HepG2 (cell line): ENCODE results near the gene GP1BA. TPM values are rescaled to one million over a fixed set of nuclear protein-coding genes. Genes with fewer than 3 reads are reported as not detected.

Experiments
- ASH2L ChIP-seq: fragments of 300-600, 200-600 bp; sonication (generic); IDR thresholded peaks from 2 replicates; pipeline ENCODE4 v1.7.0; 2017; ENCODE audit warnings: low read depth, mild to moderate bottlenecking, moderate library complexity, mixed read lengths, low read length; ENCODE audit not compliant: insufficient read length
- DZIP1 ChIP-seq: sonication (generic); formaldehyde crosslinking; IDR thresholded peaks from 2 replicates; pipeline ENCODE4 v1.5.0; 2020; ENCODE audit warnings: mild to moderate bottlenecking, missing genetic modification reagents
- ESRRA ChIP-seq: sonication (generic); formaldehyde crosslinking; IDR thresholded peaks from 2 replicates; pipeline ENCODE4 v1.5.1; 2020; ENCODE audit warnings: mild to moderate bottlenecking, low read depth, missing genetic modification reagents
- GMEB2 ChIP-seq: IDR thresholded peaks from 2 replicates; pipeline ENCODE4 v1.6.1; 2016; ENCODE audit warnings: missing biosample characterization, missing genetic modification reagents, low read depth
- IRF9 ChIP-seq: sonication (generic); formaldehyde crosslinking; IDR thresholded peaks from 2 replicates; pipeline ENCODE4 v1.8.0; 2022; ENCODE audit warnings: missing genetic modification reagents, mild to moderate bottlenecking, borderline replicate concordance
- LCORL ChIP-seq, 2 experiments: fragments of 450-650 bp in 1 of 2; sonication (generic) in 1 of 2; formaldehyde crosslinking in 1 of 2; IDR thresholded peaks; 2 replicates each; pipeline versions ENCODE4 v1.5.0 to v1.6.1; 2017 to 2020; ENCODE audit warnings: antibody characterized with exemption in 1 of 2, missing genetic modification reagents in 1 of 2
- MAZ ChIP-seq, 2 experiments: sonication (generic) in 1 of 2; formaldehyde crosslinking in 1 of 2; IDR thresholded peaks; 2 replicates each; pipeline versions ENCODE4 v1.5.0 to v1.6.1; 2012 to 2020; ENCODE audit warnings: low read depth in 2 of 2, mild to moderate bottlenecking in 2 of 2, borderline replicate concordance in 1 of 2, improper control_type of control experiment in 1 of 2, low read length in 1 of 2, missing genetic modification reagents in 1 of 2, moderate library complexity in 1 of 2
- MXD4 ChIP-seq: IDR thresholded peaks from 2 replicates; pipeline ENCODE4 v1.6.1; 2016; ENCODE audit warnings: mild to moderate bottlenecking, missing biosample characterization, missing genetic modification reagents
- NFIC ChIP-seq: IDR thresholded peaks from 2 replicates; pipeline ENCODE4 v1.6.1; 2012; ENCODE audit warnings: mild to moderate bottlenecking, low read length, inconsistent platforms
- NONO ChIP-seq, 2 experiments: fragments of 450-650 bp in 1 of 2; sonication (generic) in 1 of 2; formaldehyde crosslinking in 1 of 2; IDR thresholded peaks in 1 of 2; conservative IDR thresholded peaks in 1 of 2; 2 replicates each; pipeline versions ENCODE4 v1.6.1 to v1.8.0; 2017 to 2022; ENCODE audit warnings: mild to moderate bottlenecking in 1 of 2, missing genetic modification reagents in 1 of 2, moderate library complexity in 1 of 2
- ZBTB25 ChIP-seq: IDR thresholded peaks from 2 replicates; pipeline ENCODE4 v1.6.1; 2018; ENCODE audit warnings: missing genetic modification reagents
- ZHX1 ChIP-seq: sonication (generic); formaldehyde crosslinking; IDR thresholded peaks from 2 replicates; pipeline ENCODE4 v1.8.1; 2022; ENCODE audit warnings: low read depth, mild to moderate bottlenecking, missing genetic modification reagents
- ZNF33B ChIP-seq: sonication (generic); formaldehyde crosslinking; IDR thresholded peaks from 2 replicates; pipeline ENCODE4 v1.5.1; 2020; ENCODE audit warnings: mild to moderate bottlenecking, missing genetic modification reagents
- ZNF414 ChIP-seq: sonication (generic); formaldehyde crosslinking; IDR thresholded peaks from 2 replicates; pipeline ENCODE4 v1.5.0; 2020; ENCODE audit warnings: missing genetic modification reagents
- ZNF556 ChIP-seq: sonication (generic); formaldehyde crosslinking; IDR thresholded peaks from 2 replicates; pipeline ENCODE4 v1.4.0; 2020; ENCODE audit warnings: mild to moderate bottlenecking, missing genetic modification reagents, borderline replicate concordance
- polyA plus RNA-seq, 8 experiments: library from polyadenylated mRNA; depleted of rRNA in 3 of 8; stranded (reverse) in 7 of 8; unstranded in 1 of 8; fragments of >200 nt; fragmentation: Illumina TruSeq in 4 of 8; extraction: Trizol in 4 of 8; gene quantifications; 2 replicates each; pipeline versions ENCODE4 v1.2.1 to v1.2.3, GENCODE V29; 2011 to 2016; ENCODE audit warnings: low read depth in 4 of 8, missing spikeins in 1 of 8, mixed read lengths in 1 of 8; ENCODE audit not compliant: insufficient read depth in 1 of 8
- total RNA-seq, 5 experiments: library from RNA; depleted of rRNA; stranded (reverse); fragments of >200 nt; fragmentation: Illumina TruSeq; extraction: Trizol; gene quantifications; 2 replicates each; pipeline ENCODE4 v1.2.3, GENCODE V29; 2016; ENCODE audit warnings: low read depth in 1 of 5

Gene GP1BA
- total and polyA plus RNA-seq, 2 of the 13 experiments (the other 11 are each of a cell fraction or from before 2014, with no cell fraction given), result not detected

GRCh38 chr17:4948166-4948930 is 16.3 kb downstream of the GP1BA start, which contains the start of gene PFN1 (continued):
- TF ChIP-seq GMEB2 (CRISPR knock-in tag) (no peak), ESRRA (CRISPR knock-in tag) (peak; percentile 14; the same call in 1 of the 2 replicates), ASH2L (peak; percentile 89), NONO (IDR thresholded peaks at IDR 0.05) (no peak), NONO (CRISPR knock-in tag; conservative IDR thresholded peaks at IDR 0.05) (0 out of 2 replicates have a peak, but pooled peaks have one; percentile 81), IRF9 (CRISPR knock-in tag) (0 out of 2 replicates have a peak, but pooled peaks have one; percentile 34), ZNF414 (no peak), MAZ (IDR thresholded peaks at IDR 0.05; ENCODE audit: borderline replicate concordance, low read depth, low read length) (peak; percentile 88; the same call in 1 of the 2 replicates), MAZ (CRISPR knock-in tag; IDR thresholded peaks at IDR 0.05; ENCODE audit: low read depth) (no peak; the same call in 1 of the 2 replicates), ZNF33B (CRISPR knock-in tag) (0 out of 2 replicates have a peak, but pooled peaks have one; percentile 34), ZBTB25 (CRISPR knock-in tag) (peak; percentile 50), DZIP1 (CRISPR knock-in tag) (no peak), MXD4 (peak; percentile 85; the same call in 1 of the 2 replicates), NFIC (no peak), ZNF556 (peak; percentile 83), LCORL (IDR thresholded peaks at IDR 0.05) (peak; percentile 73; the same call in 1 of the 2 replicates), LCORL (CRISPR knock-in tag; IDR thresholded peaks at IDR 0.05) (no peak; the same call in 1 of the 2 replicates), ZHX1 (peak; percentile 20; the same call in 1 of the 2 replicates)
